GM12801 (cell line): ENCODE data around the gene ENTPD6.

Experiments
- CTCF ChIP-seq: IDR thresholded peaks from one replicate; pipeline ENCODE4 v1.5.1; 2011; ENCODE audit warnings: control low read depth; ENCODE audit not compliant: insufficient read length; ENCODE audit errors: extremely low read depth

The ENTPD6 gene

DNA sequence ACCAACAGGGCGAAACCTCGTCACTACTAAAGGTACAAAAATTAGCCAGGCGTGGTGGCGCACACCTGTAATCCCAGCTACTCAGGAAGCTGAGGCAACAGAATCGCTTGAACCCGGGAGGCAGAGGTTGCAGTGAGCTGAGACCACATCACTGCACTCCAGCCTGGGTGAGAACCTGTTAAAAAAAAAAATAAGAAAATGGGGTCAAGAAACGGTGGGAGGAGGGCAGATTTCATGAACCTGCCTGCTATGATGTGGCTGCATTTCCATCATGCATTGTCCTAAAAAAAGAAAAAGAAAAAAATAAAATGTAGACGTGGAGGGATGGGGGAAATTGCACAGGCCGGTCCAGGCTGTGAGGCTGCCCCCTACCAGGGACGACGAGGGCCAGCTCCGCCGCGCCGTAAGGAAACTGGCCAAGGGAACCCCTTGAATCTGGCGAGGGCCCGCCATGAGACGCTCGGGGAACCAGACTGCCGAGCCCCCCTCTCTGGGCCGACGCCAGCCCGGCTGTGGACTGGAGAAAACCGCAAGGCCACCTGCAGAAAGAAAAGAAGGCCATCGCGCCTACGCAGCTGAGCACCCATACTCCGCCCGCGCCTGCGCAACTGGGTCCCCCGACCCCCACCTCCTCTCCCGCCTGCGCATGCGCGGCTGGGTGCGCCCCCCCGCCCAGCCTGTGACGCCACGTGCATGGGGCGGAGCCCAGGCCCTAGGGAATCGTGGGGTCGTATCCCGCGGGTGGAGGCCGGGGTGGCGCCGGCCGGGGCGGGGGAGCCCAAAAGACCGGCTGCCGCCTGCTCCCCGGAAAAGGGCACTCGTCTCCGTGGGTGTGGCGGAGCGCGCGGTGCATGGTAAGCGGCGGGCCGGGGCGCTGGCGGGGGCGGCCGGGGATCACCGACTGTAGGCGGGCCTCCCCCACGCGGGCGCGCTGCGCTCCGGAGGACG, at the start of gene ENTPD6:
Gene ENTPD6, plus strand, starts transcription at position 699 of the 948 bp plus-strand sequence. CDS start 10,825 bp downstream, outside the sequence.
- no peak for TF ChIP-seq CTCF

GRCh38 chr20:25146976-25147375, 48.5 kb upstream of the ENTPD6 start:
- TF ChIP-seq CTCF = no peak

DNA sequence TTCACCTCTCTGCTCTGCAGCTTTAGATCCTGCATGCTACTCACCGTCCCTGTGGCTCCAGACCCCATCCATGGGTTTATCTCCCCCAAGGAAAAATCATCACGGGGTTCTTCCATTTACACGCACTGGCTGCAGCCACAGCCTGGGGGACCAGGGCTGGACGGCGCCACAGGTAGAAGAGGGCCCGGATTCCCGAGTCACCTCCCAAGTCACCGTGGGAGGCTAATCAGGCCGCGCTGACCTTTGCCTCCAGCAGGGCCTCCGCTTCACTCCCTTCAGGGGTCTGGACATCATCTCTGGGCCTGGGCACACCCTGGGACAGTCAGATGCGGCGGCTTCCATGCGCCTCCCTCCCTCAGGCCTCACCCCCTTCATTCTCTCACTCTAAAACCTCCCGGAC, 47.8 kb upstream of the ENTPD6 start:
- TF ChIP-seq CTCF = no peak

GRCh38 chr20:25148181-25148981, 47.1 kb upstream of the ENTPD6 start:
- no peak for TF ChIP-seq CTCF

DNA sequence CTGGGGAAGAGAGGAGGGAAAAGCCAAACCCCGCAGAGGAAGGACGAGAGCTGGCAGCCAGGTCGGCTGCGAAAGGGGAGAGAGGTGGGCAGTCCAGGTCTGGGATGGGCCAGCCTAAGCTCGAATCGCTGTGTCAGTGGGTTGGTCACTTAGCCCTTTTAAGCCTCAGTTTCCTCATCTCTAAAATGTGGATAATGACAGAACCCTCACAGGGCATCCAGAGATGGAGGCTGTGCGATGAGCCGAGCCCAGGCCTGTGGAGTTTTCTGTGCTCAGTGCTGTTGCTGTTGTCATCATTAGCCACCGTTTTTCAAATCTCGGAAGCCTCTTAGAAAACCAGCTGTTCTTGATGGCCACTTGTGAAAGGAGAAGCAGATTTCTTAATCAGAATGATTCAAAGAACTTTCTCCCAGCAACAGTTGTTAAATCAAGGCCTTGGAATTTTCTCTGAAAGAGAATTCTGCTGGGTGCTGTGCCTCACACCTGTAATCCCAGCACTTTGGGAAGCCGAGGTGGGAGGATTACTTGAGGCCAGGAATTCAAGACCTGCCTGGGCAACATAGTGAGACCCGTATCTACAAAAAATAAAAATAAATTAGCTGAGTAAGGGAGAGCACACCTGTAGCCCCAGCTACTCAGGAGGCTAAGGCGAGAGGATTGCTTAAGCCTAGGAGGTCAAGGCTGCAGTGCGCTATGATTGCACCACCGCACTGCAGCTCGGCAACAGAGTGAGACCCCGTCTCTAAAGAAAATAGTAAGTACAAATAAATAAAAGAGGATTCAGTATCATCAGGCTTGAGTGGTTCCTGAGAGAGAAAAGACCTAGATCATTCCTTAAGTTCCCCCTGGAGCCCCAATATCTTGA, 46.3 kb upstream of the ENTPD6 start:
- no peak for TF ChIP-seq CTCF

DNA sequence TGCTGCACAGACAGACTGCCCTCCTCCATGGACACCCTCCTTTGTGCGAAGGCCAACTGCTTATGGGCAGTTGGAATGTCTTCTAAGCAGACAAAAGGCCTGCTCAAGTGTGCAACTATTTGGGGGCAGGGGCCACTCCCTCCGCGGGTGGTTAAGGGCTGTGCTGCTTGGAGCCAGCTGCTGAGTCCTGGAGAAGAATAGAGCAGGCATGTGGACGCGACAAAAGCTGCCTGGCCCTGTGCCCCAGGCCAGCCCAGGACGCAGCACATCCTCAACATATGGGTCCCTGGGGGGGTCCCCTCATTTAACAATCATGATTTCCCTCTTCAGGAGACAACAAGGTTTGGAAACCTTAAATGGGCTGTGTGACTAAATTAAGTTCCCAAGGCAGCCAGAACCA, 45.5 kb upstream of the ENTPD6 start:
- no peak for TF ChIP-seq CTCF

DNA sequence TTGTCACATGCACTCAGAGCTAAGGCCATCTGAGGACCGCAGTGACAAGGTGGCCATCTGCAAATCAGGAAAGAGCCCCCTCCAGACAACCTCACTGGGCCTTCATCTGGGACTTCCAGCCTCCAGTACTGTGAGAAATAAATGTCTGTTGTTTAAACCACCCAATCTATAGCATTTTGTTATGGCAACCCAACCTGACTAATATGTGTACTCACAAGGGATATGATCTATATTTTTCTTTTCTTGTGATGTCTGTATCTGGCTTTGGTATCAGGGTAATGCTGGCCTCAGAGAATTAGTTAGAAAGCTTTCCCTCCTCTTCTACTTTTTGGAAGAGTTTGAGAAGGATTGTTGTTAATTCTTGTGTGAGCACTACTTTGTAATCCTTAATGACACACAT, 37.5 kb upstream of the ENTPD6 start:
- TF ChIP-seq CTCF = no peak
